ENCODE measurements around the gene LNX1.

- TF ChIP-seq CTCF (conservative IDR thresholded peaks at IDR 0.05; ENCODE audit: low read length) = no peak
- TF ChIP-seq EZH2phosphoT487 (IDR thresholded peaks at IDR 0.05; ENCODE audit: borderline replicate concordance) = no peak
Observed at GRCh38 chr4:53444954-53445353, 146.3 kb downstream of the LNX1 start.

All from Loucy (cell line).